ENCODE measurements around the gene DIABLO.
"Not testable (repeated sequence)": the region's sequence is repeated elsewhere in the genome, so short reads cannot be mapped to it uniquely, and the experiment has no call there.

DIABLO gene

DNA sequence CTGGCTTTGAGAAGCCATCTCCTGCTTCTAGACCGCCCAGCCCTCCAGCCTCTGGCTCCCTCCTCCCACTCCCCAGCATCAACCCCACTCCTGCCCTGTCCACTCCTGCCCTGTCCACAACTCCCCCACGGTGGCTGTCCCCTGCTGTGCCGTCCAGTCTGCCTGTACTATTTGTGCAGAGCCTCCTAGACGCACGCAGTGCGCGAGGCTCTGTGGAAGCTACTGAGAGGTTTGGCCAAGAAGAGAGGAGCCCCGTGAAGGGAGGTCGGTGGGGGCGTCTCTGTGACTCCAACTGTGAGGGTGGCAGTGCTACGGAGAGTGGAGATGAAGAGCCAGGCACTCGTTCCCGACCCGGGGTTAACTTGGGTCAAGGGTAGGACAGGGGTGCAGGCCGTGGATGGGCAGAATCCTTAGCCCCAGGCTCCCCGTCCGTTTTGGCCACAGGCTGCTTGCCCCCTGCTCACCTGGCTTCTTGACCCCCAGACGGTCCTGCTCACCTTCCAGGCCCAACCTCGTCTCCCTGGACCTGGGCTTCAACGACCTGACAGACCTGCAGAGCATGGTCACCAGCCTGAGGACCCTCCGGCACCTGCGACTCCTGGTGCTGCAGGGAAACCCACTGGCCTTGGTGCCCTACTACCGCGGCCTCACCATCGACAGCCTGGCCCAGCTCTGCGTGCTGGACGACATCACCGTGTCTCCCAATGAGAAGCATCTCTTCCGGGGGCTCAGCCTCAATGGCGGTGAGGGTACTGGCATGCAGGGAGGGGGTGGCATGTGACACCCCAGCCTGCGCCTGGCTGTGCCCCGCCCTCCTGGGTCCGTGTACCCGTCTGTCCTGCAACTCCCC, 36.0 kb downstream of the DIABLO start:
- Mint-ChIP-seq H3K9me3 (peaks cover under 1% of the 10 kb centered on the region), H3K27ac (no peak overlapping the region), H3K4me3 (no peak overlapping the region), H3K27me3 (peaks cover 42% of the 10 kb centered on the region), H3K36me3 (no peaks in the 10 kb centered on the region), H3K4me1 (peaks cover 2% of the 10 kb centered on the region)
- no peak for DNase-seq
- CTCF ChIA-PET = interaction anchor here (0.6 to 3.2 kb wide), 15 partner anchors 7 to 300 kb away, joined by 3 to 22 read pairs (median 3); no protein-coding TSS in a partner anchor

DNA sequence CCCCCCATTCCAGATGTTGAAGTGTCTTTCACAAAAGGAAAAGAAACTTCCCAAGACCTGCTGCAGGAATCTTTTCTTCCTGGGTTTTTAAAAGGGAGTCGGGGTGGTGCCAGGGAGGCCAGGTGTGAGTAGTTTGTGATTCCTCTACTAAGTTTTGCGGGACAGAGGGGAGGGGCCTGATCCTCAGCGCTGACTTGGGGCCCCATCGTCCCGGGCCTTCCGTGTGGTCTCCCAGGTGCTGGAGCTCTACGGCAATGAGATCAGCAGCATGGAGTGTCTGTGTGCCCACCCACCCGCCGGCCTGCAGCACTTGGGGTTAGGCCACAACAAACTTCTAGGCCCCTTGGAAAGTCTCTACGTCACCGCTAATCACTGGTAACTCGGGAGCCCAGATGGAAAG, 38.4 kb downstream of the DIABLO start:
- Mint-ChIP-seq H3K27ac (no peak overlapping the region), H3K4me3 (no peak overlapping the region), H3K4me1 (peaks cover 11% of the 10 kb centered on the region), H3K27me3 (peaks cover 46% of the 10 kb centered on the region), H3K36me3 (no peaks in the 10 kb centered on the region), H3K9me3 (no peaks in the 10 kb centered on the region)
- CTCF ChIA-PET = no interaction called here
- DNase-seq = no peak

DNA sequence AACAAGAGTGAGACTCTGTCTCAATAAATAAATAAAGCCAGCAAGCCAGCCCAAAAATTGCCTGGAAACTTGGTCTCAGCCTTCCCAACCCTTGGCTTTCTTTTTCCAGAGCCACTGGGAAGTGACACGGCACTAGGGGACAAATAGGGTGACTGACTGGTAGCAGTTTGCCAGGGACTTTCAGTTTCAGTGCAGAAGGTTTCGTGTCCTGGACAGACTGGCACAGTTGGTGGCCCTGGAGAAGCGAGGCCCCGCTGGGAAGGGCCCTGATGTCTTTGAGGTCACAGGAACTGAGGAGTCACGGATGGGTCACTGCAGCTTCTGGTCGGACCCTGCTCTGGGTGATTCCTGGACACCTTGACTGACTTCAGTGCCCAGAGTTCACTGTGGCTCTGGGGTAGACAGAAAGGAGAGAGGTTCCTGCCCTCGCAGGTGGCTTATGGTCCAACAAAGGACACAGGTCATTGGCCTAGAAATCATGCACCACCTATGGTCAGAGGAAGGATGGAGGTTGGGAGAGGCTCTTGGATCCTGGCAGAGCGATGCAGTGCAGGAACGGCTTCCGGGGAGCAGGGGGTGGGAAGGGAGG, 40.3 kb downstream of the DIABLO start:
- no peak overlapping the region for H3K27ac Mint-ChIP-seq
- H3K27me3 Mint-ChIP-seq = peaks cover 49% of the 10 kb centered on the region
- H3K36me3 Mint-ChIP-seq = no peaks in the 10 kb centered on the region

DNA sequence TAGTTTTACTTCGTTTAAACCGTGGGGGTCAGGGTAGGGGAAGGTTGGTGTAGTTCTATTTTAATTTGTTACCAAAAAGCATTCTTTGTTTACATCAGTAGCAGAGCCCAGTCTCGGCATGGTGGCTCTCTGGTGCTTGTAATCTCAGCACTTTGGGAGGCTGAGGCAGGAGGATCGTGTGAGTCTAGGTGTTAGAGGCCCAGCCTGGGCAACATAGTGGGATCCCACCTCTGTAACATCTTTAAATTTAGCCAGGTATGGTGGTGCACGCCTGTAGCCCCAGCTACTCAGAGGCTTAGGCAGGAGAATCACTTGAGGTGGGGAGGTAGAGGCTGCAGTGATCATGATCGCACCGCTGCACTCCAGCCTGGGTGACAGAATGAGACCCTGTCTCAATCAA, 40.8 kb downstream of the DIABLO start:
- CTCF ChIA-PET = no interaction called here
- no peak for DNase-seq
- Mint-ChIP-seq H3K4me1 (peaks cover 11% of the 10 kb centered on the region), H3K9me3 (no peaks in the 10 kb centered on the region), H3K27me3 (peaks cover 51% of the 10 kb centered on the region), H3K4me3 (no peak overlapping the region), H3K36me3 (no peaks in the 10 kb centered on the region), H3K27ac (no peak overlapping the region)

More for the DNA sequence above, 40.3 kb downstream of the DIABLO start:
- CTCF ChIA-PET = no interaction called here
- H3K9me3 Mint-ChIP-seq = no peaks in the 10 kb centered on the region
- no peak overlapping the region for H3K4me3 Mint-ChIP-seq
- H3K4me1 Mint-ChIP-seq = peaks cover 11% of the 10 kb centered on the region
- DNase-seq = no peak

DNA sequence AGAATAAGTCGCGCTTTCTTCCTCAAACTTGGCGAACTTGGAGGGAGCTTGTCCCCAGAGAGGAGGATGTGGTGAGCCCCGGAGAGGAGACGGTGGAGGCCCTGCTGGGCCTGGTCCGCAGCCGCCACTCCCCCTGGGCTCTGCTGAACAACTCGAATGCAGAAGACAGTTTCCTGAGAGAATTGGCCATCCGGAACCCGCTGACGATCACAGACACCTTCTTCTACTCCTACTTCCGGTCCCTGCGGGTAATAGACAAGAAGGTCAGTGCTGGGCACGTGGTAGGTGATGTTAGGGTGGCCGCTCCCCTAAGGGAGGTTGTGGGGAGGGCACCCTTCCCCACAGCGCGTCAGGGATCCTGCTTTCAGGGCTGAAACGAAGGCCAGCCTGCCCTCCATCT, 41.3 kb downstream of the DIABLO start:
- no peak for DNase-seq
- peaks cover 14% of the 10 kb centered on the region for H3K4me1 Mint-ChIP-seq
- H3K27me3 Mint-ChIP-seq = peaks cover 46% of the 10 kb centered on the region
- no peaks in the 10 kb centered on the region for H3K36me3 Mint-ChIP-seq
- CTCF ChIA-PET = no interaction called here
- H3K9me3 Mint-ChIP-seq = no peaks in the 10 kb centered on the region
- no peak overlapping the region for H3K27ac Mint-ChIP-seq
- peak overlapping the region; percentile 35 for H3K4me3 Mint-ChIP-seq

DNA sequence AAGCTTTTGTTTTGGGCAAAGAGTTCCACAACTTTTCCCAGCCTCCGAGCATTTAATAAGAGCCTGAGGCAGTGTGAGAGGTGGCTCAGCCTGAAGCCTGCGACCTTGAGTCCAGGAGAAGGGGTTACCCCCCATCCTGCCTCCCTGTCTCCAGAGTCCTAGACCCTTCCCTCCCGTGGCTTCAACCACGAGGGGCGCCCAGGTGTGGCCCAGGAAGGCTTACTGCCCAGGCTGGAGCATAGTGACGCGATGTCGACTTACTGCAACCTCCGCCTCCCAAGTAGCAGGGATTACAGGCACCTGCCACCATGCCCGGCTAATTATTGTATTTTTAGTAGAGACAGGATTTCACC, 42.3 kb downstream of the DIABLO start:
- Mint-ChIP-seq H3K9me3 (no peaks in the 10 kb centered on the region), H3K4me1 (peaks cover 14% of the 10 kb centered on the region), H3K27me3 (peaks cover 40% of the 10 kb centered on the region), H3K4me3 (peak overlapping the region; percentile 79), H3K27ac (no peak overlapping the region), H3K36me3 (no peaks in the 10 kb centered on the region)
- no peak for DNase-seq
- CTCF ChIA-PET = no interaction called here

DNA sequence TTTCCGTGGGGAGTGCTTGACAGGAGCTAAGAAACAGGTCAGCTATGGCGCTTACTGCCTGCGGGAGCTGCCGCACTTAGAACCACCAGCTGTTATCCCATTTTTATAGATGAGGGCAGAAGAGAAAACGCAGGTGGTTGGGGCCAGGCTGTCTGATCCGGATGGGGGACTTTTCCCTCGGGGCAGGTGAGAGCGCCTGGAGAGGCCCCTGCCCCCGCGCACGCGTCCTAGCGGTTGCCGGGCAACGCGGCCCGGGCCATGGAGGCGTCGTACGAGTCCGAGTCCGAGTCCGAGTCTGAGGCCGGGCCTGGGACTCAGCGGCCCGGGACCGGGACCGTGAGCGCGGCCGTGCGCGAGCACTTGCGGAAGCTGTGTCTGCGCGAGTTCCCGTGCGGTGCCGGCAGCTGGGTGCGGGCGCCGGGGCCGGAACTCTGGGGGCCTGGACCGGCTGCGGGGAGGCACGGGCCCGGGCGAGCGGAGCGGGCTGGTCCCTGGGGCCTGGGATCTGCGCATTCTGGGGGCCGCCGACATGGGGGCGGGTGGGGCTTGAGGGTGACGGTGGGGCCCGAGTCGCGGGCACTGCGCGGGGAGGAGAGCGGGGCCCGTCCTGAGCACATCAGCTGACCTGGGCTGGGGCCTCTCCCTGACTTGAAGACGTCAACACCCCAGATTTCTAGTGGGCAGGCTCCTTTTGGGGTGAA, 42.8 kb downstream of the DIABLO start, which contains the start of gene LRRC43:
LRRC43 (plus strand) TSS at position 237 of the 701 bp plus-strand sequence; CDS start at position 259, 22 bp downstream.
- Mint-ChIP-seq H3K4me1 (peaks cover 14% of the 10 kb centered on the region), H3K27me3 (peaks cover 40% of the 10 kb centered on the region), H3K36me3 (no peaks in the 10 kb centered on the region), H3K27ac (no peak within 1 kb of the TSS), H3K4me3 (peak within 1 kb of the TSS; percentile 79), H3K9me3 (no peaks in the 10 kb centered on the region)
- CTCF ChIA-PET = interaction anchor here (0.8 to 1.0 kb wide), 3 partner anchors 8 to 120 kb away, joined by 3 to 6 read pairs (median 3); no protein-coding TSS in a partner anchor
- DNase-seq = peak; percentile 61

DNA sequence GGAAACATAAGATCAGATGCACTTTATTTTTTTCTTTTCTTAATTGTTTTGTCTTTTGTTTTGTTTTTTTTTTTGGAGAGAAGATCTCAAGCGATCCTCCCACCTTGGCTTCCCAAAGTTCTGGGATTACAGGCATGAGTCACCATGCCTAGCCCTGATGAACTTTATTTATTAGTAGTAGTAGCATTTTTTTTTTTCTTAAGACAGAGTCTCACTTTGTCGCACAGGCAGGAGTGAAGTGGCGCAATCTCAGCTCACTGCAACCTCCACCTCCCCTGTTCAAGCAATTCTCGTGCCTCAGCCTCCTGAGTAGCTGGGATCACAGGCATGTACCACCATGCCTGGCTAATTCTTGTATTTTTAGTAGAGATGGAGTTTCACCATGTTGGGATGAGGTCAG, 49.4 kb downstream of the DIABLO start:
- H3K9me3 Mint-ChIP-seq, H3K27ac Mint-ChIP-seq, H3K4me3 Mint-ChIP-seq, CTCF ChIA-PET, H3K4me1 Mint-ChIP-seq, DNase-seq, H3K36me3 Mint-ChIP-seq: not testable (repeated sequence)
- H3K27me3 Mint-ChIP-seq = peaks cover 33% of the 10 kb centered on the region

DNA sequence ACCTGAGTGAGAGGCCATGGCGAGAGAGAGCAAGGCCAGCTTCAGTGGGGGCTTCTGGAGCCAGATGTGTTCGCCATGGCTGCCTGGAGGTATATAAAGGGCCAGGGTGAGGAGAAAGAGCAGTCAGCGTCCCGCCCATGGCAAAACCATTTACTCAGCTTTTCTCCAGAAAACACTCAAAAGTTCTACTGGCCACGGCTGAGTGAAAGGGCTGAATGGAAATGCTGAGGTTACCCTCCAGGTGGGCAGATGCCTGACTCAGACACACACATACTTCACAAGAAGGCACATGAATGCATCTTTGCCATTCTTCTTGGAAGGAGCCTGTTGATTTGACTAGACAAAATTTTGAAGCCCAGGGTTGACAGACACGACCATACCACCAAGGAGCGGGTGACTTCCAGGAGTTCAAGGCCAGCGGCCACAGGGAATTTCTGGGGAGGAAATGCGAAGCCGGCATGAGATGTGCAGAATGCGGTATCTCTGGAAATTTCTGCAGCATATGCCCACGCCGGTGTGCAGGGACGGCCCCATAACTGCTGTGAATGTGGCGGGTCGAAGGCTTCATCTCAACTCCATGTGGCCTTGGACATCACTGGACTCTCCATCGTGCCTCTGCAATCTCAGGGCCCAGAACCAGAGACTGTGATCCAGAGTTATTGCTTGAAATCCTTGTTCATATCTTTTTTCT, 51.6 kb downstream of the DIABLO start, which contains the start of gene IL31:
IL31 (minus strand) TSS at position 67 of the 691 bp plus-strand sequence; CDS start at position 18, 49 bp downstream.
- Mint-ChIP-seq H3K4me3 (no peak within 1 kb of the TSS), H3K36me3 (no peaks in the 10 kb centered on the region), H3K27me3 (peaks cover 30% of the 10 kb centered on the region), H3K27ac (no peak within 1 kb of the TSS), H3K4me1 (no peaks in the 10 kb centered on the region), H3K9me3 (no peaks in the 10 kb centered on the region)
- no peak for DNase-seq
- CTCF ChIA-PET = no interaction called here

DNA sequence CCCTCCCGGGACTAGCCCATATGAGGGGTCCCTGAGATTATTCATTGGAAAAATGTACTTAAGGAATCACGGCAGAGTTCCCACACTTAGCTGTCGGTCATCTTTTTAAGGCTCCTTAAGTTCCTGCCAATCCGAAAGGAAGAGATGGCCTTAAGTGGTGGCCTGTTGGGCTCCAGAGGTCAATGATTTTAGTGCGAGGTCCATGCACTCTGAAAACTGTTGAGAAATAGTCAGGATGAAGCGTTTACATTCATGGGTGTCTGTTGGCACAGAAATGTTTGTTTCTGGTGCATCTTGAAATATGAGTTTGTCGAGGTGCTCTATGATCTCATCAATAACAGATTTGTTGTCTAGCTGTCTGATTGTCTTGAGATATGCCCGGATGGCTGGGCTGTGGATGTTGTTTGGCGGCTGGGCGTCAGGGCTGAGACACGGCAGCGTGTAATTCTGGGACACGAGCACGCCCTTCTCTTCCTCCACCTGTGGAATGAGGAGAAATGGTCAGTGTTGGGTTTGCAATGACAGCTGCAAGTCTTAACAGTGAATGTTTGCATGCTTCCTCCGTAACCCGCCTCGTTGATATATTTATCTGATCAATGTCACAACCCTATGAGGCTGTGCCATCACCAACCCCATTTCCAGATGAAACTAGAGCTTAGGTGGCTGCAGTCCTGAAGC, 53.5 kb downstream of the DIABLO start:
- H3K36me3 Mint-ChIP-seq = no peaks in the 10 kb centered on the region
- DNase-seq = no peak

DNA sequence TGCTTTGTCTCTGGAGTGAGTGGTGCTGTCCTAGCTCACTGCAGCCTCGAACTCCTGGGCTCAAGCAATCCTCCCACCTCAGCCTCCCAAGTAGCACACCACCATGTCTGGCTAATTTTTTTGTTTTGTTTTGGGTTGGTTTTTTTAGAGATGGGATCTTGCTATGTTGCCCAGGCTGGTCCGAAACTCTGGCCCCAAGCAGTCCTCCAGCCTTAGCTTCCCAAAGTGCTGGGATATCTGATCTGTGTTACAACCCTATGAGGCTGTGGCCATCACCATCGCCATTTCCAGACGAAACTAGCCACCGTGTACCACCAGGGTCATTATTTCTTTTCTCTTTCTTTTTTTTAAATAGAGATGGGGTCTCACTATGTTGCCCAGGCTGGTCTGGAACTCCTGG, 54.5 kb downstream of the DIABLO start:
- no peaks in the 10 kb centered on the region for H3K4me1 Mint-ChIP-seq
- H3K9me3 Mint-ChIP-seq = no peaks in the 10 kb centered on the region
- DNase-seq = no peak
- H3K27me3 Mint-ChIP-seq = peaks cover 42% of the 10 kb centered on the region
- H3K27ac Mint-ChIP-seq = no peak overlapping the region
- no peaks in the 10 kb centered on the region for H3K36me3 Mint-ChIP-seq
- CTCF ChIA-PET = interaction anchor here (0.6 kb wide), 1 partner anchor 123 kb away, joined by 3 read pairs; no protein-coding TSS in a partner anchor
- H3K4me3 Mint-ChIP-seq = no peak overlapping the region

More for the DNA sequence above, 53.5 kb downstream of the DIABLO start:
- peaks cover 34% of the 10 kb centered on the region for H3K27me3 Mint-ChIP-seq
- CTCF ChIA-PET = no interaction called here
- H3K4me1 Mint-ChIP-seq = no peaks in the 10 kb centered on the region
- no peaks in the 10 kb centered on the region for H3K9me3 Mint-ChIP-seq
- no peak overlapping the region for H3K27ac Mint-ChIP-seq
- H3K4me3 Mint-ChIP-seq = no peak overlapping the region

DNA sequence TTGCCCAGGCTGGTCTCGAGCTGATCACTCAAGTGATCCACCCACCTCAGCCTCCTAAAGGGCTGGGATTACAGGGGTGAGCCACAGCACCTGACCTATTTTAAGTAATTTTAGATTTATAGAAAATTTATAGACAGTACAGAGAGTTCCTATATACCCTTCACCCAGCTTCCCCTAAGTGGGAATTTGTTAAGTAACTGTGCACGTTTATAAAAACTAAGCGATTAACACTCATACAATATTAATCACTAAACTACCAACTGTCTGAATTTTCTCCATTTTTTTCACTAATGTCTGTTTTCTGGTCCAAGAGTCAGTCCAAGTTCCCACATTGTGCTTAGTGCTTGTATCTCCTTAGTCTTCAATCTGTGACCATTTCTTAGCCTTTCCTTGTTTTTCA, 57.4 kb downstream of the DIABLO start:
- no peaks in the 10 kb centered on the region for H3K36me3 Mint-ChIP-seq
- no peaks in the 10 kb centered on the region for H3K9me3 Mint-ChIP-seq
- H3K4me3 Mint-ChIP-seq = no peak overlapping the region
- no peaks in the 10 kb centered on the region for H3K4me1 Mint-ChIP-seq
- H3K27ac Mint-ChIP-seq = no peak overlapping the region
- peaks cover 29% of the 10 kb centered on the region for H3K27me3 Mint-ChIP-seq
- CTCF ChIA-PET = no interaction called here
- DNase-seq = no peak

DNA sequence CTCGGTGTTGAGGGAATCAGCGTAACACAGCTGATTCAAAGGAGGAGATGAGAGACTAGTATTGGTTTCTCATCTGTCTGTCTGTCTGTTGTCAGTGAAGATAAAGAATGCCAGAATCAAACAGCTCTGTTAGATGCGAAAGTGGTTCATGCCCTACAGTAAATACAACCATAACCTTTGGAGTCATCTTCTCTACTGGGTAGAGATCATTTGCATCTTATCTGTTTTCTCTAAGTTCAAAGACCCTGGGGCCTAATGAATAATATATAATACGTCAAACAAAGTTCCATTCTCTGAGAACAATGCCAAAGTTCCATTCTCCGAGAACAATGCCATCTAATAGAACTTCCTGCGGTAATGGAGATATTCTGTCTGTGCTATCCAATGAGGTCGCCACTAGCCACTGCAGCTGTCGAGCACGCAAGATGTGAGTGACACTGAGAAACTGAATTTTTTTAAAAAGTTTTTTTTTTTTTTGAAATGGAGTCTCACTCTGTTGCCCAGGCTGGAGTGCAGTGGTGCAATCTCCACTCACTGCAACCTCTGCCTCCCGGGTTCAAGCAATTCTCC, 58.4 kb downstream of the DIABLO start:
- CTCF ChIA-PET = interaction anchor here (1.2 to 1.9 kb wide), 2 partner anchors 24 to 44 kb away, joined by 3 to 6 read pairs; no protein-coding TSS in a partner anchor
- Mint-ChIP-seq H3K27me3 (peaks cover 26% of the 10 kb centered on the region), H3K27ac (no peak overlapping the region), H3K4me1 (peaks cover 2% of the 10 kb centered on the region), H3K36me3 (no peaks in the 10 kb centered on the region), H3K4me3 (no peak overlapping the region), H3K9me3 (no peaks in the 10 kb centered on the region)
- no peak for DNase-seq
